Stimulated activated CD4-positive, alpha-beta T cell treated with anti-CD3 and anti-CD28 coated beads, TNF-alpha, amount 100 ng/mL, for 48 hours (primary cell): ENCODE measurements around the gene CCDC201.

Source experiments
- DNase-seq, 3 donors: peaks; one replicate each; pipeline ENCODE4 v3.0.0-alpha.2; 2020; ENCODE audit warnings: low read depth in 3 of 3

The CCDC201 gene

GRCh38 chr7:45893374-45893995, 20.6 kb upstream of the CCDC201 start:
- DNase-seq: no peak

- no peak for DNase-seq
Measured at GRCh38 chr7:45892407-45893035, 19.6 kb upstream of the CCDC201 start.

GRCh38 chr7:45891462-45892402, 18.9 kb upstream of the CCDC201 start:
- DNase-seq: no peak

GRCh38 chr7:45890902-45891461, 18.1 kb upstream of the CCDC201 start:
- no peak for DNase-seq

GRCh38 chr7:45890125-45890901, 17.4 kb upstream of the CCDC201 start:
- no peak for DNase-seq

- no peak for DNase-seq
Measured at GRCh38 chr7:45889367-45890067, 16.6 kb upstream of the CCDC201 start.

- no peak for DNase-seq
Measured at GRCh38 chr7:45888993-45889366, 16.1 kb upstream of the CCDC201 start.

- no peak for DNase-seq
Measured at GRCh38 chr7:45888185-45888992, 15.5 kb upstream of the CCDC201 start, which contains the start of gene IGFBP1. Gene IGFBP1, plus strand, starts transcription at chr7:45888488. Its CDS starts 165 bp downstream, at chr7:45888653.

- DNase-seq: no peak
Measured at GRCh38 chr7:45886931-45887667, 14.2 kb upstream of the CCDC201 start.

GRCh38 chr7:45885264-45885882, 12.5 kb upstream of the CCDC201 start:
- DNase-seq: no peak

- DNase-seq: no peak
Measured at GRCh38 chr7:45884136-45884535, 11.3 kb upstream of the CCDC201 start.

- DNase-seq: no peak
Measured at GRCh38 chr7:45882465-45882810, 9.6 kb upstream of the CCDC201 start.

GRCh38 chr7:45881759-45882464, 9.0 kb upstream of the CCDC201 start:
- DNase-seq: no peak

- DNase-seq: no peak
Measured at GRCh38 chr7:45881280-45881758, 8.4 kb upstream of the CCDC201 start.

- no peak for DNase-seq
Measured at GRCh38 chr7:45880433-45880860, 7.6 kb upstream of the CCDC201 start.

- DNase-seq: no peak
Measured at GRCh38 chr7:45878457-45879144, 5.7 kb upstream of the CCDC201 start.

GRCh38 chr7:45876519-45876918, 3.6 kb upstream of the CCDC201 start:
- no peak for DNase-seq
